PC-3 (cell line): ENCODE results near the gene CAMTA1.

Experiments used
- EZH2 ChIP-seq: fragments of 300-600 bp; sonication (generic); IDR thresholded peaks from one replicate; pipeline ENCODE4 v1.6.1; 2017; ENCODE audit warnings: antibody characterized with exemption, mild to moderate bottlenecking, low read length; ENCODE audit not compliant: unreplicated experiment
- EZH2phosphoT487 ChIP-seq: fragments of 300-600 bp; sonication (generic); IDR thresholded peaks from 2 replicates; pipeline ENCODE4 v1.6.1; 2018; ENCODE audit warnings: mild to moderate bottlenecking, antibody characterized with exemption, low read length, borderline replicate concordance
- TF ChIP-seq, protein P1 (sequence below): fragments of 300-600 bp; sonication (generic); conservative IDR thresholded peaks from 2 replicates; pipeline ENCODE4 v1.5.1; 2017; ENCODE audit warnings: antibody characterized with exemption, low read depth, mild to moderate bottlenecking, low read length

DNA sequence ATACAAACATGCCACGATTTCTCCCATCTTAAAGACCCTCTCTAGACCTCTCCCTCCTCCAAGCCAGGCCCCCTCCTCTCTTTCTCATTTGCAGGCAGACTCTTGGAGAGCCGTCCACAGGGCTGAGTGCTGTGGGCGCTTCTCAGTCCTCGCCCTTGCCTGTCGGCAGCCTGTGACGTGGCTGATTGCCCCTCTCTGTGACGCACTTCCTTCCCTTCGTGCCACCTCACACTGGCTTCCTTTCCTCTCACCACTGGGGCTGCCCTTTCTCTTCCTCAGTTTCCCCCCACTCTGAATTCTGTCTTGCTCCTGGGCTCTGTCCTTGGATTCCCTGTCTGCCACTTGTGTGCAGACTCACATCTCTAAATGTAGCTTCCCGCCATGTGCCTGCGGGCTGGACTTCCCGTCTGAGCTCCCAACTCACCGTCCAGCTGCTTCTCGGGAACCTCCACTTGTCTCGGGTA is 227.2 kb downstream of the CAMTA1 start:
- TF ChIP-seq, protein P1, sequence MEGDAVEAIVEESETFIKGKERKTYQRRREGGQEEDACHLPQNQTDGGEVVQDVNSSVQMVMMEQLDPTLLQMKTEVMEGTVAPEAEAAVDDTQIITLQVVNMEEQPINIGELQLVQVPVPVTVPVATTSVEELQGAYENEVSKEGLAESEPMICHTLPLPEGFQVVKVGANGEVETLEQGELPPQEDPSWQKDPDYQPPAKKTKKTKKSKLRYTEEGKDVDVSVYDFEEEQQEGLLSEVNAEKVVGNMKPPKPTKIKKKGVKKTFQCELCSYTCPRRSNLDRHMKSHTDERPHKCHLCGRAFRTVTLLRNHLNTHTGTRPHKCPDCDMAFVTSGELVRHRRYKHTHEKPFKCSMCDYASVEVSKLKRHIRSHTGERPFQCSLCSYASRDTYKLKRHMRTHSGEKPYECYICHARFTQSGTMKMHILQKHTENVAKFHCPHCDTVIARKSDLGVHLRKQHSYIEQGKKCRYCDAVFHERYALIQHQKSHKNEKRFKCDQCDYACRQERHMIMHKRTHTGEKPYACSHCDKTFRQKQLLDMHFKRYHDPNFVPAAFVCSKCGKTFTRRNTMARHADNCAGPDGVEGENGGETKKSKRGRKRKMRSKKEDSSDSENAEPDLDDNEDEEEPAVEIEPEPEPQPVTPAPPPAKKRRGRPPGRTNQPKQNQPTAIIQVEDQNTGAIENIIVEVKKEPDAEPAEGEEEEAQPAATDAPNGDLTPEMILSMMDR: no peak
- TF ChIP-seq EZH2 (no peak), EZH2phosphoT487 (no peak)
